NT2/D1 (cell line): ENCODE results near the gene METAP1.
"Not testable (repeated sequence)": the region's sequence is repeated elsewhere in the genome, so short reads cannot be mapped to it uniquely, and the experiment has no call there.

Experiments used
- SUZ12 ChIP-seq: IDR thresholded peaks from 2 replicates; pipeline ENCODE4 v1.6.1; 2011; ENCODE audit not compliant: insufficient read length, insufficient read depth; ENCODE audit errors: extremely low read depth
- YY1 ChIP-seq: IDR thresholded peaks from 2 replicates; pipeline ENCODE4 v1.6.1; 2011; ENCODE audit not compliant: insufficient read length, insufficient read depth
- ZNF274 ChIP-seq: IDR thresholded peaks from 2 replicates; pipeline ENCODE4 v1.6.1; 2011; ENCODE audit warnings: mild to moderate bottlenecking, low read depth, low read length

DNA sequence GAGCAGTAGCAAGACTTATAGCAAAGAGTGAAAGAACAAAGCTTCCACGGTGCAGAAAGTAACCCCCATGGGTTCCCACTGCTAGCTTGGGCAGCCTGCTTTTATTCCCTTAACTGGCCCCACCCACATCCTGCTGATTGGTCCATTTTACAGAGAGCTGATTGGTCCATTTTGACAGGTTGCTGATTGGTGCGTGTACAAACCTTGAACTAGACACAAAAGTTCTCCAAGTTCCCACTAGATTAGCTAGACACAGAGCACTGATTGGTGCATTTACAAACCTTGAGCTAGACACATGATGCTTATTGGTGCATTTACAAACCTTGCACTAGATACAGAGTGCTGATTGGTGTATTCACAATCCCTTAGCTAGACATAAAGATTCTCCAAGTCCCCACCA, 2.7 kb upstream of the METAP1 start:
- TF ChIP-seq ZNF274, YY1, SUZ12: not testable (repeated sequence)
